Duodenal mucosa (tissue), 2 donors: Measurements from ENCODE around the gene ADI1.

Experiments
- H3K27ac ChIP-seq: one replicate; pipeline ENCODE4 v1.7.0; 2013; ENCODE audit warnings: low read depth, low read length
- H3K27me3 ChIP-seq, 2 donors: one replicate each; pipeline ENCODE4 v1.7.0; 2013; ENCODE audit warnings: low read length in 2 of 2, control low read depth in 1 of 2; ENCODE audit not compliant: insufficient read depth in 2 of 2, control insufficient read depth in 1 of 2
- H3K36me3 ChIP-seq, 2 donors: one replicate each; pipeline ENCODE4 v1.7.0; 2013; ENCODE audit warnings: low read length in 2 of 2, control low read depth in 1 of 2; ENCODE audit not compliant: insufficient read depth in 2 of 2, control insufficient read depth in 1 of 2
- H3K4me1 ChIP-seq, 2 donors: one replicate each; pipeline ENCODE4 v1.7.0; 2013; ENCODE audit warnings: low read length in 2 of 2, control low read depth in 1 of 2; ENCODE audit not compliant: insufficient read depth in 2 of 2, control insufficient read depth in 1 of 2
- H3K4me3 ChIP-seq, 2 donors: one replicate each; pipeline ENCODE4 v1.7.0; 2013; ENCODE audit warnings: low read length in 2 of 2, low read depth in 1 of 2
- H3K9ac ChIP-seq, 2 donors: one replicate each; pipeline ENCODE4 v1.7.0; 2013; ENCODE audit warnings: low read length in 2 of 2, low read depth in 1 of 2
- H3K9me3 ChIP-seq, 2 donors: one replicate each; pipeline ENCODE4 v1.7.0; 2013; ENCODE audit warnings: low read length in 2 of 2, control low read depth in 1 of 2; ENCODE audit not compliant: control insufficient read depth in 1 of 2

Gene ADI1

DNA sequence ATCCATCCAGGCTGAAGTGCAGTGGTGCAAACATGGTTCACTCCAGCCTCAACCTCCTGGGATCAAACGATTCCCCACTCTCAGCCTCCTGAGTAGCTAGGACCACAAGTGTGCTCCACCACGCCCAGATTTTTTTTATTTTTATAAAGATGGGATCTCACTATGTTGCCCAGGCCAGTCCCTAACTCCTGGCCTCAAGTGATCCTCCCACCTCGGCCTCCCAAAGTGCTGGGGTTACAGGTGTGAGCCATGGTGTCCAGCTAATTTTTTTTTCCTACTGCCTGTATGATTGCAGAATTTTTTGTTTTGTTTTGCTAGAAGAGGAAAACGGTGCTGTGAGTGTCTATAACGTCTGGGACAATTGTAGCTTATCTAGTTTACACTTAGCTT is 38.3 kb downstream of the ADI1 start:
- Histone ChIP-seq H3K9me3 (no peaks in the 10 kb centered on the region), H3K27me3 (no peaks in the 10 kb centered on the region), H3K4me1 (peaks cover 6 to 8% of the 10 kb centered on the region in 2 donors), H3K4me3 (no peak overlapping the region), H3K9ac (no peak overlapping the region), H3K27ac (no peak overlapping the region), H3K36me3 (peaks cover 14 to 40% of the 10 kb centered on the region in 2 donors)

DNA sequence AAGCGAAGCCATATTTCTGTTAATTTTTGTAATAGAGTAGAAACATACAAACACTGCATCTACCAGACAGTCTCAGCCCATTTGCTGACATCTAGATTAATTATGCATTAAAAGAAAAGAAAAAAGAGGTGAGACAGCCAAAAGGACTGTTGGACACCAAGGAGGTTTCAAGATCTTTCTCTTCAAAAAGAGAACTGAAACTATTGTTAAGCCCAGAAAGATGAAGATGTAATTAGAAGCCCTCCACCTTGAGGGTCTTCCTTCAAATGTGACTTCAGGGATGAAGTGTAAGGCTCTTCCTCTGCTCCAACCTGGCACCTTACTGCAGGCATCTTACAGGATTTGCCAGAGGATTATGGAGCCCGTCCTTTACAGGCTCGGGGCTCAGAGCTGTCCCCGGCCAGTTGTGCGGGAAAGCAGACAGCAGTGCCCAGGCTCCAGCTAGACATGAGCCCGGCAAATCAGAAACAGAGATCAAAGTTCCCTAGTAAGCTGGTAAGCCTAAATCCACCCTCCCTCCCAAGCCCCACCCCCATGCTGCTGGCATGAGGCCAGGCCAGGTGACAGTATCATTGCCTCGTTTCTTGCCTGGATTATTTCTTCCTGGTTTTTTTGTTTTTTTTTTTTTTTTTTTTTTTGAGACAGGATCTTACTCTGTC is 38.9 kb downstream of the ADI1 start:
- Histone ChIP-seq H3K9me3 (no peaks in the 10 kb centered on the region), H3K27ac (no peak overlapping the region), H3K4me3 (peak overlapping the region in 1 of 2 donors; percentile 42), H3K27me3 (no peaks in the 10 kb centered on the region), H3K36me3 (peaks cover 18 to 45% of the 10 kb centered on the region in 2 donors), H3K4me1 (peaks cover 6 to 8% of the 10 kb centered on the region in 2 donors), H3K9ac (no peak overlapping the region)

- H3K4me1 ChIP-seq = peaks cover 6 to 8% of the 10 kb centered on the region in 2 donors
- no peak overlapping the region for H3K4me3 ChIP-seq
- peaks cover 18 to 47% of the 10 kb centered on the region in 2 donors for H3K36me3 ChIP-seq
- H3K27ac ChIP-seq = no peak overlapping the region
- no peaks in the 10 kb centered on the region for H3K9me3 ChIP-seq
- H3K27me3 ChIP-seq = no peaks in the 10 kb centered on the region
- no peak overlapping the region for H3K9ac ChIP-seq
Measured at GRCh38 chr2:3479430-3480320, 39.7 kb downstream of the ADI1 start.

DNA sequence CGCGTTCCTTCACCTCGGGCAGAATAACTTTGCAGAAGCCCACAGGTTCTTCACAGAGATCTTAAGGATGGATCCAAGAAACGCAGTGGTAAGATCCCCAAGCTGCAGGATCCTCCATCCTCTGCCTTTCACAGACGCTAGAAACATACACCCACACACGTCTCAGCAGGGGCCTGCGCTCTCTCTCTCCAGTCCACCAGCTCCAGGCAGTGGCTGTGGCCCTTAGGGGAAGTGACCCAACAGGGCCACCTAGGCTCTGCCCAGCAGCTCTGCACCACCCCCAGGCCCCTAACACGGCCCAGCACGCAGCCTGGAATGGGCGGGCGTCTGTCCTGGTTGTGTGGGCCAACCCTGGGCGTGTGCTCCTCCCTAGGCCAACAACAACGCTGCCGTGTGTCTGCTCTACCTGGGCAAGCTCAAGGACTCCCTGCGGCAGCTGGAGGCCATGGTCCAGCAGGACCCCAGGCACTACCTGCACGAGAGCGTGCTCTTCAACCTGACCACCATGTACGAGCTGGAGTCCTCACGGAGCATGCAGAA is 40.4 kb downstream of the ADI1 start:
- Histone ChIP-seq H3K9ac (no peak overlapping the region), H3K36me3 (peaks cover 18 to 54% of the 10 kb centered on the region in 2 donors), H3K4me3 (no peak overlapping the region)

GRCh38 chr2:3476985-3477327 is 42.4 kb downstream of the ADI1 start:
- Histone ChIP-seq H3K4me1 (peaks cover 6 to 8% of the 10 kb centered on the region in 2 donors), H3K9me3 (no peaks in the 10 kb centered on the region), H3K9ac (no peak overlapping the region), H3K27me3 (no peaks in the 10 kb centered on the region), H3K36me3 (peaks cover 15 to 62% of the 10 kb centered on the region in 2 donors), H3K27ac (no peak overlapping the region), H3K4me3 (no peak overlapping the region)

More for the DNA sequence above, 40.4 kb downstream of the ADI1 start:
- no peaks in the 10 kb centered on the region for H3K27me3 ChIP-seq
- H3K9me3 ChIP-seq = no peaks in the 10 kb centered on the region
- H3K4me1 ChIP-seq = peaks cover 6 to 8% of the 10 kb centered on the region in 2 donors
- no peak overlapping the region for H3K27ac ChIP-seq

GRCh38 chr2:3476321-3476984 is 42.9 kb downstream of the ADI1 start:
- Histone ChIP-seq H3K4me3 (no peak overlapping the region), H3K27ac (no peak overlapping the region)

GRCh38 chr2:3475771-3476170 is 43.6 kb downstream of the ADI1 start:
- peaks cover 6 to 8% of the 10 kb centered on the region in 2 donors for H3K4me1 ChIP-seq
- peaks cover 12 to 64% of the 10 kb centered on the region in 2 donors for H3K36me3 ChIP-seq
- H3K27ac ChIP-seq = no peak overlapping the region
- H3K27me3 ChIP-seq = no peaks in the 10 kb centered on the region
- no peak overlapping the region for H3K4me3 ChIP-seq
- no peak overlapping the region for H3K9ac ChIP-seq
- no peaks in the 10 kb centered on the region for H3K9me3 ChIP-seq

More at GRCh38 chr2:3476321-3476984, 42.9 kb downstream of the ADI1 start:
- Histone ChIP-seq H3K9me3 (no peaks in the 10 kb centered on the region), H3K36me3 (peaks cover 12 to 64% of the 10 kb centered on the region in 2 donors), H3K9ac (no peak overlapping the region), H3K27me3 (no peaks in the 10 kb centered on the region), H3K4me1 (peaks cover 6 to 8% of the 10 kb centered on the region in 2 donors)

DNA sequence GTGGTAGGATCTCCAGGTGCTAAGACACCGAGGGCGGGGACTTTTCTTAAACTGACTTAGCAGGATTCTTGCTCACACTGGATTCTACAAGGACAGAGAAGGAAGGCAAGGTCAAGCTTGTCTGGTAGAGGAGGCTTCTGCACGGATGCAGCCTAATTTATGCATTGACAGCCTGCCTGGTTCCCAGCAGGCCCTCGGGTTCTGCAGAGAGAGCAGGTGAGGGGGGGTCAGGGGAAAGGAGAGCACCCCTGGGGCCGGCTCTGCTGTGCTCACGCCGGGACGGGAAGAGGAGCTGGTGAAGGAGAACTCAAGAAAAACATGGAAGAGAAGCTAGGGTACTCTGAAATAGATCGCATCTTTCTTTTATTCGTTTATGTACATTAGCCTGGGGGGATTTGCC is 46.4 kb downstream of the ADI1 start:
- H3K4me1 ChIP-seq = no peaks in the 10 kb centered on the region
- no peak overlapping the region for H3K27ac ChIP-seq
- peaks cover 19 to 72% of the 10 kb centered on the region in 2 donors for H3K36me3 ChIP-seq
- H3K4me3 ChIP-seq = no peak overlapping the region
- no peak overlapping the region for H3K9ac ChIP-seq
- H3K27me3 ChIP-seq = no peaks in the 10 kb centered on the region
- H3K9me3 ChIP-seq = no peaks in the 10 kb centered on the region

- Histone ChIP-seq H3K27me3 (no peaks in the 10 kb centered on the region), H3K9ac (no peak overlapping the region), H3K9me3 (no peaks in the 10 kb centered on the region), H3K4me1 (no peaks in the 10 kb centered on the region), H3K36me3 (peaks cover 26 to 76% of the 10 kb centered on the region in 2 donors), H3K27ac (no peak overlapping the region), H3K4me3 (no peak overlapping the region)
Measured at GRCh38 chr2:3472296-3472695, 47.0 kb downstream of the ADI1 start.
